HepG2 (cell line): ENCODE results near the gene PTGIS. TPM values are rescaled to one million over a fixed set of nuclear protein-coding genes. Genes with fewer than 3 reads are reported as not detected.

ENCODE experiments used
- GFI1 ChIP-seq: sonication (generic); formaldehyde crosslinking; IDR thresholded peaks from 2 replicates; pipeline ENCODE4 v1.5.0; 2020; ENCODE audit warnings: missing genetic modification reagents, mild to moderate bottlenecking, borderline replicate concordance
- ISX ChIP-seq: sonication (generic); formaldehyde crosslinking; conservative IDR thresholded peaks from 2 replicates; pipeline ENCODE4 v1.5.0; 2020; ENCODE audit warnings: missing genetic modification reagents
- KDM3A ChIP-seq: IDR thresholded peaks from 2 replicates; pipeline ENCODE4 v1.6.1; 2018; ENCODE audit warnings: low read depth, missing compliant biosample characterization
- MEIS2 ChIP-seq: sonication (generic); formaldehyde crosslinking; IDR thresholded peaks from 2 replicates; pipeline ENCODE4 v1.9.0; 2021; ENCODE audit warnings: mild to moderate bottlenecking, missing genetic modification reagents
- NFATC3 ChIP-seq: sonication (generic); formaldehyde crosslinking; IDR thresholded peaks from 2 replicates; pipeline ENCODE4 v1.5.1; 2020; ENCODE audit warnings: mild to moderate bottlenecking, missing genetic modification reagents
- PCBP1 ChIP-seq: fragments of 200-400 bp; formaldehyde crosslinking; IDR thresholded peaks from 2 replicates; pipeline ENCODE4 v1.6.1; 2017; ENCODE audit warnings: mild to moderate bottlenecking, low read depth, low read length, borderline replicate concordance
- PHF21A ChIP-seq: sonication (generic); formaldehyde crosslinking; IDR thresholded peaks from 2 replicates; pipeline ENCODE4 v1.5.0; 2020; ENCODE audit warnings: mild to moderate bottlenecking, missing genetic modification reagents
- REL ChIP-seq: sonication (generic); formaldehyde crosslinking; conservative IDR thresholded peaks from 2 replicates; pipeline ENCODE4 v1.8.0; 2022; ENCODE audit warnings: mild to moderate bottlenecking, missing genetic modification reagents, moderate library complexity
- TBX3 ChIP-seq: fragments of 450-650 bp; IDR thresholded peaks from 2 replicates; pipeline ENCODE4 v1.6.1; 2017; ENCODE audit warnings: antibody characterized with exemption, mild to moderate bottlenecking, inconsistent platforms, borderline replicate concordance
- TCF12 ChIP-seq, 2 experiments: fragments of 450-650 bp in 1 of 2; sonication (generic) in 1 of 2; formaldehyde crosslinking in 1 of 2; IDR thresholded peaks; 2 replicates each; pipeline versions ENCODE4 v1.6.1 to v1.8.0; 2017 to 2022; ENCODE audit warnings: antibody characterized with exemption in 1 of 2, mild to moderate bottlenecking in 1 of 2, missing genetic modification reagents in 1 of 2, moderate library complexity in 1 of 2
- ZBTB1 ChIP-seq: sonication (generic); formaldehyde crosslinking; IDR thresholded peaks from 2 replicates; pipeline ENCODE4 v1.4.0; 2020; ENCODE audit warnings: missing genetic modification reagents, borderline replicate concordance
- ZNF264 ChIP-seq: sonication (generic); formaldehyde crosslinking; IDR thresholded peaks from 2 replicates; pipeline ENCODE4 v1.4.0; 2020; ENCODE audit warnings: missing genetic modification reagents
- ZNF549 ChIP-seq: sonication (generic); formaldehyde crosslinking; IDR thresholded peaks from 2 replicates; pipeline ENCODE4 v1.5.0; 2020; ENCODE audit warnings: missing genetic modification reagents
- ZNF557 ChIP-seq: sonication (generic); formaldehyde crosslinking; IDR thresholded peaks from 2 replicates; pipeline ENCODE4 v1.4.0; 2020; ENCODE audit warnings: missing genetic modification reagents
- polyA plus RNA-seq, 8 experiments: library from polyadenylated mRNA; depleted of rRNA in 3 of 8; stranded (reverse) in 7 of 8; unstranded in 1 of 8; fragments of >200 nt; fragmentation: Illumina TruSeq in 4 of 8; extraction: Trizol in 4 of 8; gene quantifications; 2 replicates each; pipeline versions ENCODE4 v1.2.1 to v1.2.3, GENCODE V29; 2011 to 2016; ENCODE audit warnings: low read depth in 4 of 8, missing spikeins in 1 of 8, mixed read lengths in 1 of 8; ENCODE audit not compliant: insufficient read depth in 1 of 8
- total RNA-seq, 5 experiments: library from RNA; depleted of rRNA; stranded (reverse); fragments of >200 nt; fragmentation: Illumina TruSeq; extraction: Trizol; gene quantifications; 2 replicates each; pipeline ENCODE4 v1.2.3, GENCODE V29; 2016; ENCODE audit warnings: low read depth in 1 of 5
- TF ChIP-seq, protein P1 (sequence below): IDR thresholded peaks from 2 replicates; pipeline ENCODE4 v1.6.1; 2012; ENCODE audit warnings: low read length, improper control_type of control experiment
- TF ChIP-seq, protein P2 (sequence below): sonication (generic); formaldehyde crosslinking; IDR thresholded peaks from 2 replicates; pipeline ENCODE4 v1.4.0; 2020; ENCODE audit warnings: low read depth, missing genetic modification reagents
- TF ChIP-seq, protein P3 (sequence below): sonication (generic); formaldehyde crosslinking; IDR thresholded peaks from 2 replicates; pipeline ENCODE4 v1.4.0; 2020; ENCODE audit warnings: missing genetic modification reagents, borderline replicate concordance

The PTGIS gene
- total and polyA plus RNA-seq, 2 of the 13 experiments (the other 11 are each of a cell fraction or from before 2014, with no cell fraction given), result not detected

DNA sequence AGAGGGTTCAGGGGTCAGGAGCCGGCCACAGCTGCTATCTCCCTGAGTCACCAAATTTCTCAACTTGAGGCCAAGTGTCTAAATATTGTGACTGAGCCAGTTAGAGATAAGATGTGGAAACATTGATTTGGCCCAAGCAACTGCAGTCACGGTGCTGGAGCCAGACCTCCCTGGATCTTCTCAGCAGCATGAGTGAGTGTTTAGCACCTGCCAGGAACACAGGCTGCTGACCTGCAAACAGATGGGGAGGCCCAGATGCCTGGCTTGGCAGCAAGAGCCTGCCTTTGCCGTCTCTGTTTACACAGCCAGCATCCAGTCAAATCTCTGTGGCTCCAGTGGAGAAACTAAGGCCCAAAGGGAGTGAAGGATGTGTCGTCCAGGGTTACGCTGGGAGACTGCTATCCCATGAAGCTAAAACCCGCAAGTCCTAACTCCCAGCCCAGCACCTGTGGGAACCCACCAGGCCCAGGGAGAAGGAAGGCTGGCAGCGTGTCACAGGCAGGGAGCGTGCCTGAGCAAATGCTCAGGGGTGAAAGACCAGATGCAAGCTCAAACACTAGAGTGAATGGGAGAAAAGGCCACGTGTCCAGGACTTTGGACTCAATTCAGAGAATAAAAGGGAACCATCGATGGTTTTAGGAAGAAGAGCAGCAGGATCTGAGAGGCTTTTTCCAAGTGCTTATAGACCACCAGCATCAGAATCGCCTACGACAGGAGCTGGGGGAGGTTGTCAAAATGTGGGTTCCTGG is 15.9 kb upstream of the PTGIS start (continued):
- TF ChIP-seq NFATC3 (CRISPR knock-in tag) (no peak), ZNF557 (CRISPR knock-in tag) (0 out of 2 replicates have a peak, but pooled peaks have one; percentile 64), MEIS2 (CRISPR knock-in tag) (peak; percentile 39; the same call in 1 of the 2 replicates), ZNF264 (CRISPR knock-in tag) (no peak; the same call in 1 of the 2 replicates), PHF21A (peak; percentile 98), ZNF549 (CRISPR knock-in tag) (no peak), TCF12 (IDR thresholded peaks at IDR 0.05) (no peak), TCF12 (CRISPR knock-in tag; IDR thresholded peaks at IDR 0.05) (no peak), PCBP1 (no peak), REL (CRISPR knock-in tag) (no peak), ISX (CRISPR knock-in tag) (no peak), KDM3A (peak; percentile 95), TBX3 (peak; percentile 82), GFI1 (CRISPR knock-in tag) (peak; percentile 77; the same call in 1 of the 2 replicates), ZBTB1 (CRISPR knock-in tag) (peak; percentile 29; the same call in 1 of the 2 replicates)
- TF ChIP-seq, protein P1, sequence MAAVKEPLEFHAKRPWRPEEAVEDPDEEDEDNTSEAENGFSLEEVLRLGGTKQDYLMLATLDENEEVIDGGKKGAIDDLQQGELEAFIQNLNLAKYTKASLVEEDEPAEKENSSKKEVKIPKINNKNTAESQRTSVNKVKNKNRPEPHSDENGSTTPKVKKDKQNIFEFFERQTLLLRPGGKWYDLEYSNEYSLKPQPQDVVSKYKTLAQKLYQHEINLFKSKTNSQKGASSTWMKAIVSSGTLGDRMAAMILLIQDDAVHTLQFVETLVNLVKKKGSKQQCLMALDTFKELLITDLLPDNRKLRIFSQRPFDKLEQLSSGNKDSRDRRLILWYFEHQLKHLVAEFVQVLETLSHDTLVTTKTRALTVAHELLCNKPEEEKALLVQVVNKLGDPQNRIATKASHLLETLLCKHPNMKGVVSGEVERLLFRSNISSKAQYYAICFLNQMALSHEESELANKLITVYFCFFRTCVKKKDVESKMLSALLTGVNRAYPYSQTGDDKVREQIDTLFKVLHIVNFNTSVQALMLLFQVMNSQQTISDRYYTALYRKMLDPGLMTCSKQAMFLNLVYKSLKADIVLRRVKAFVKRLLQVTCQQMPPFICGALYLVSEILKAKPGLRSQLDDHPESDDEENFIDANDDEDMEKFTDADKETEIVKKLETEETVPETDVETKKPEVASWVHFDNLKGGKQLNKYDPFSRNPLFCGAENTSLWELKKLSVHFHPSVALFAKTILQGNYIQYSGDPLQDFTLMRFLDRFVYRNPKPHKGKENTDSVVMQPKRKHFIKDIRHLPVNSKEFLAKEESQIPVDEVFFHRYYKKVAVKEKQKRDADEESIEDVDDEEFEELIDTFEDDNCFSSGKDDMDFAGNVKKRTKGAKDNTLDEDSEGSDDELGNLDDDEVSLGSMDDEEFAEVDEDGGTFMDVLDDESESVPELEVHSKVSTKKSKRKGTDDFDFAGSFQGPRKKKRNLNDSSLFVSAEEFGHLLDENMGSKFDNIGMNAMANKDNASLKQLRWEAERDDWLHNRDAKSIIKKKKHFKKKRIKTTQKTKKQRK, result no peak
- TF ChIP-seq, protein P2, sequence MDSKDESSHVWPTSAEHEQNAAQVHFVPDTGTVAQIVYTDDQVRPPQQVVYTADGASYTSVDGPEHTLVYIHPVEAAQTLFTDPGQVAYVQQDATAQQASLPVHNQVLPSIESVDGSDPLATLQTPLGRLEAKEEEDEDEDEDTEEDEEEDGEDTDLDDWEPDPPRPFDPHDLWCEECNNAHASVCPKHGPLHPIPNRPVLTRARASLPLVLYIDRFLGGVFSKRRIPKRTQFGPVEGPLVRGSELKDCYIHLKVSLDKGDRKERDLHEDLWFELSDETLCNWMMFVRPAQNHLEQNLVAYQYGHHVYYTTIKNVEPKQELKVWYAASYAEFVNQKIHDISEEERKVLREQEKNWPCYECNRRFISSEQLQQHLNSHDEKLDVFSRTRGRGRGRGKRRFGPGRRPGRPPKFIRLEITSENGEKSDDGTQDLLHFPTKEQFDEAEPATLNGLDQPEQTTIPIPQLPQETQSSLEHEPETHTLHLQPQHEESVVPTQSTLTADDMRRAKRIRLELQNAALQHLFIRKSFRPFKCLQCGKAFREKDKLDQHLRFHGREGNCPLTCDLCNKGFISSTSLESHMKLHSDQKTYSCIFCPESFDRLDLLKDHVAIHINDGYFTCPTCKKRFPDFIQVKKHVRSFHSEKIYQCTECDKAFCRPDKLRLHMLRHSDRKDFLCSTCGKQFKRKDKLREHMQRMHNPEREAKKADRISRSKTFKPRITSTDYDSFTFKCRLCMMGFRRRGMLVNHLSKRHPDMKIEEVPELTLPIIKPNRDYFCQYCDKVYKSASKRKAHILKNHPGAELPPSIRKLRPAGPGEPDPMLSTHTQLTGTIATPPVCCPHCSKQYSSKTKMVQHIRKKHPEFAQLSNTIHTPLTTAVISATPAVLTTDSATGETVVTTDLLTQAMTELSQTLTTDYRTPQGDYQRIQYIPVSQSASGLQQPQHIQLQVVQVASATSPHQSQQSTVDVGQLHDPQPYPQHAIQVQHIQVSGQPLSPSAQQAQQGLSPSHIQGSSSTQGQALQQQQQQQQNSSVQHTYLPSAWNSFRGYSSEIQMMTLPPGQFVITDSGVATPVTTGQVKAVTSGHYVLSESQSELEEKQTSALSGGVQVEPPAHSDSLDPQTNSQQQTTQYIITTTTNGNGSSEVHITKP (CRISPR knock-in tag), result peak; percentile 90; the same call in 1 of the 2 replicates
- TF ChIP-seq, protein P3, sequence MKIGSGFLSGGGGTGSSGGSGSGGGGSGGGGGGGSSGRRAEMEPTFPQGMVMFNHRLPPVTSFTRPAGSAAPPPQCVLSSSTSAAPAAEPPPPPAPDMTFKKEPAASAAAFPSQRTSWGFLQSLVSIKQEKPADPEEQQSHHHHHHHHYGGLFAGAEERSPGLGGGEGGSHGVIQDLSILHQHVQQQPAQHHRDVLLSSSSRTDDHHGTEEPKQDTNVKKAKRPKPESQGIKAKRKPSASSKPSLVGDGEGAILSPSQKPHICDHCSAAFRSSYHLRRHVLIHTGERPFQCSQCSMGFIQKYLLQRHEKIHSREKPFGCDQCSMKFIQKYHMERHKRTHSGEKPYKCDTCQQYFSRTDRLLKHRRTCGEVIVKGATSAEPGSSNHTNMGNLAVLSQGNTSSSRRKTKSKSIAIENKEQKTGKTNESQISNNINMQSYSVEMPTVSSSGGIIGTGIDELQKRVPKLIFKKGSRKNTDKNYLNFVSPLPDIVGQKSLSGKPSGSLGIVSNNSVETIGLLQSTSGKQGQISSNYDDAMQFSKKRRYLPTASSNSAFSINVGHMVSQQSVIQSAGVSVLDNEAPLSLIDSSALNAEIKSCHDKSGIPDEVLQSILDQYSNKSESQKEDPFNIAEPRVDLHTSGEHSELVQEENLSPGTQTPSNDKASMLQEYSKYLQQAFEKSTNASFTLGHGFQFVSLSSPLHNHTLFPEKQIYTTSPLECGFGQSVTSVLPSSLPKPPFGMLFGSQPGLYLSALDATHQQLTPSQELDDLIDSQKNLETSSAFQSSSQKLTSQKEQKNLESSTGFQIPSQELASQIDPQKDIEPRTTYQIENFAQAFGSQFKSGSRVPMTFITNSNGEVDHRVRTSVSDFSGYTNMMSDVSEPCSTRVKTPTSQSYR, result peak; percentile 58; the same call in 1 of the 2 replicates
